Cerebellar nuclear complex (tissue), 1 donor: Measurements from ENCODE around the gene TPT1.
"Not testable (repeated sequence)": the region's sequence is repeated elsewhere in the genome, so short reads cannot be mapped to it uniquely, and the experiment has no call there.

Source experiments
- DNase-seq, 2 experiments: peaks; one replicate each; lab custom pipeline; 2025; lab: John Stamatoyannopoulos, UW

The TPT1 gene

GRCh38 chr13:45301263-45301662 is 39.7 kb downstream of the TPT1 start:
- no peak for DNase-seq

GRCh38 chr13:45300190-45300985 is 40.6 kb downstream of the TPT1 start:
- no peak for DNase-seq

- DNase-seq = no peak
These were observed 41.8 kb downstream of the TPT1 start for GRCh38 chr13:45299194-45299593.

- not testable (repeated sequence) for DNase-seq
These were observed 42.4 kb downstream of the TPT1 start for GRCh38 chr13:45298550-45298949.

- DNase-seq = no peak
These were observed 42.8 kb downstream of the TPT1 start for GRCh38 chr13:45298206-45298505.

- no peak for DNase-seq
These were observed 43.4 kb downstream of the TPT1 start for GRCh38 chr13:45297456-45298205.

GRCh38 chr13:45296259-45296658 is 44.7 kb downstream of the TPT1 start:
- DNase-seq = no peak

GRCh38 chr13:45295536-45295935 is 45.4 kb downstream of the TPT1 start:
- no peak for DNase-seq

GRCh38 chr13:45292176-45292575 is 48.8 kb downstream of the TPT1 start:
- DNase-seq = no peak

GRCh38 chr13:45289936-45290563 is 50.9 kb downstream of the TPT1 start:
- DNase-seq = no peak
